MM.1S (cell line): ENCODE results near the gene FAM180B.

Experiments
- DNase-seq: peaks from one replicate; pipeline ENCODE4 v3.0.0-alpha.2; 2015
- H2AFZ ChIP-seq: fragments of 300-600 bp; sonication (generic); 2 replicates; pipeline ENCODE4 v1.6.0; 2016; ENCODE audit warnings: antibody characterized with exemption, low read length
- H3F3A ChIP-seq: fragments of 300-600 bp; sonication (generic); 2 replicates; pipeline ENCODE4 v1.6.1; 2016; ENCODE audit warnings: mild to moderate bottlenecking, antibody characterized with exemption, low read length, moderate library complexity, mixed read lengths; ENCODE audit not compliant: insufficient read depth
- H3K27ac ChIP-seq: fragments of 300-600 bp; sonication (generic); 2 replicates; pipeline ENCODE4 v1.5.1; 2016; ENCODE audit warnings: mild to moderate bottlenecking, low read length
- H3K27me3 ChIP-seq: fragments of 300-600 bp; sonication (generic); replicated peaks from 2 replicates; pipeline ENCODE4 v1.6.0; 2016; ENCODE audit warnings: low read length; ENCODE audit not compliant: insufficient read depth
- H3K36me3 ChIP-seq: fragments of 300-600 bp; sonication (generic); replicated peaks from 2 replicates; pipeline ENCODE4 v1.6.1; 2016; ENCODE audit warnings: mild to moderate bottlenecking, low read length, mixed read lengths; ENCODE audit not compliant: insufficient read depth
- H3K4me1 ChIP-seq: fragments of 300-600 bp; sonication (generic); 2 replicates; pipeline ENCODE4 v1.6.1; 2016; ENCODE audit warnings: low read length, mixed read lengths
- H3K4me2 ChIP-seq: fragments of 300-600 bp; sonication (generic); 2 replicates; pipeline ENCODE4 v1.6.0; 2016; ENCODE audit warnings: low read depth, low read length
- H3K4me3 ChIP-seq: fragments of 300-600 bp; sonication (generic); 2 replicates; pipeline ENCODE4 v1.5.1; 2016; ENCODE audit warnings: low read length, mixed read lengths
- H3K79me2 ChIP-seq: fragments of 300-600 bp; sonication (generic); 2 replicates; pipeline ENCODE4 v1.6.1; 2016; ENCODE audit warnings: mixed run types, low read length, mixed read lengths
- H3K9ac ChIP-seq: fragments of 300-600 bp; sonication (generic); 2 replicates; pipeline ENCODE4 v1.6.1; 2016; ENCODE audit warnings: low read length, mixed read lengths
- H3K9me2 ChIP-seq: fragments of 300-600 bp; sonication (generic); replicated peaks from 2 replicates; pipeline ENCODE4 v1.6.1; 2016; ENCODE audit warnings: mild to moderate bottlenecking, low read length, mixed read lengths; ENCODE audit not compliant: insufficient read depth
- H3K9me3 ChIP-seq: fragments of 300-600 bp; sonication (generic); replicated peaks from 2 replicates; pipeline ENCODE4 v1.6.1; 2016; ENCODE audit warnings: mild to moderate bottlenecking, low read length, mixed read lengths; ENCODE audit not compliant: insufficient read depth
- H4K20me1 ChIP-seq: fragments of 300-600 bp; sonication (generic); 2 replicates; pipeline ENCODE4 v1.6.1; 2016; ENCODE audit warnings: mild to moderate bottlenecking, low read length, moderate library complexity, mixed read lengths; ENCODE audit not compliant: insufficient read depth
- CTCF ChIP-seq: fragments of 300-600 bp; sonication (generic); IDR thresholded peaks from 2 replicates; pipeline ENCODE4 v1.5.1; 2016; ENCODE audit warnings: antibody characterized with exemption, low read length, mixed read lengths
- EZH2 ChIP-seq: fragments of 300-600 bp; sonication (generic); optimal IDR thresholded peaks from 2 replicates; pipeline ENCODE3; 2017; ENCODE audit warnings: low read depth, mild to moderate bottlenecking, antibody characterized with exemption, low read length, mixed read lengths
- EZH2phosphoT487 ChIP-seq: fragments of 300-600 bp; sonication (generic); IDR thresholded peaks from 2 replicates; pipeline ENCODE4 v1.6.1; 2018; ENCODE audit warnings: antibody characterized with exemption, low read length

Gene FAM180B

GRCh38 chr11:47620836-47621378, 34.4 kb downstream of the FAM180B start:
- DNase-seq = no peak
- no peaks in the 10 kb centered on the region for H4K20me1 ChIP-seq
- H3K4me1 ChIP-seq = peaks cover 25% of the 10 kb centered on the region
- H3K79me2 ChIP-seq = no peaks in the 10 kb centered on the region
- H3K4me3 ChIP-seq = no peak overlapping the region
- no peak overlapping the region for H2AFZ ChIP-seq
- no peaks in the 10 kb centered on the region for H3K9me3 ChIP-seq
- H3F3A ChIP-seq = peaks cover 11% of the 10 kb centered on the region; the same call in 1 of the 2 replicates
- H3K36me3 ChIP-seq = no peaks in the 10 kb centered on the region; the same call in 1 of the 2 replicates
- H3K9me2 ChIP-seq = no peaks in the 10 kb centered on the region
- no peak overlapping the region for H3K4me2 ChIP-seq
- H3K27ac ChIP-seq = no peak overlapping the region
- no peaks in the 10 kb centered on the region for H3K27me3 ChIP-seq
- TF ChIP-seq EZH2 (no peak), EZH2phosphoT487 (no peak), CTCF (no peak)
- no peak overlapping the region for H3K9ac ChIP-seq

DNA sequence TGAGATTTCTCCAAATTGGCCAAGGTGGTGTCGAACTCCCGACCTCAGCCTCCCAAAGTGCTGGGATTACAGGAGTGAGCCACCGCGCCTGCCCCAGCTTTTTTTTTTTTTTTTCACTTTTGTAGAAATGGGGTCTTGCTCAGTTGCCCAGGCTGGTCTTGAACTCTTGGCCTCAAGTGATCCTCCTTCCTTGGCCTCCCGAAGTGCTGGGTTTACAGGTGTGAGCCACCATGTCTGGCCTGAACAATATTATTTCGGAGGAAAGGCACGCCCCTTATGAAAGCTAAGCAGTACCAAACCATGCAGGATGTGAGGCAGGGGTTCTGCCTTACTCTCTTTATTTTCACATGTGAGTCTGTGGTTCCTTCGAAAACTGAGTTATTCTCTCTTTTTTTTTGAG, 39.8 kb downstream of the FAM180B start:
- H3K4me2 ChIP-seq = no peak overlapping the region
- H3F3A ChIP-seq = no peaks in the 10 kb centered on the region
- H3K27me3 ChIP-seq = no peaks in the 10 kb centered on the region
- H3K9me2 ChIP-seq = no peaks in the 10 kb centered on the region
- no peaks in the 10 kb centered on the region for H3K9me3 ChIP-seq
- H3K4me1 ChIP-seq = no peaks in the 10 kb centered on the region
- H3K27ac ChIP-seq = no peak overlapping the region
- no peak for TF ChIP-seq CTCF
- no peak for TF ChIP-seq EZH2phosphoT487
- TF ChIP-seq EZH2 = no peak
- H2AFZ ChIP-seq = no peak overlapping the region
- H3K9ac ChIP-seq = no peak overlapping the region
- no peak for DNase-seq
- H4K20me1 ChIP-seq = no peaks in the 10 kb centered on the region
- H3K36me3 ChIP-seq = peaks cover 8% of the 10 kb centered on the region; the same call in 1 of the 2 replicates
- no peak overlapping the region for H3K4me3 ChIP-seq
- no peaks in the 10 kb centered on the region for H3K79me2 ChIP-seq

- Histone ChIP-seq H3K4me1 (no peaks in the 10 kb centered on the region), H3K79me2 (no peaks in the 10 kb centered on the region), H3K9me3 (no peaks in the 10 kb centered on the region), H3K9me2 (no peaks in the 10 kb centered on the region), H3K9ac (no peak overlapping the region), H3K36me3 (peaks cover 8% of the 10 kb centered on the region; the same call in 1 of the 2 replicates), H3K4me2 (no peak overlapping the region), H3K27me3 (no peaks in the 10 kb centered on the region), H3K4me3 (no peak overlapping the region), H2AFZ (no peak overlapping the region), H3K27ac (no peak overlapping the region), H4K20me1 (no peaks in the 10 kb centered on the region), H3F3A (peaks cover 2% of the 10 kb centered on the region; the same call in 1 of the 2 replicates)
- TF ChIP-seq CTCF = no peak
- no peak for TF ChIP-seq EZH2
- TF ChIP-seq EZH2phosphoT487 = no peak
- no peak for DNase-seq
Observed at GRCh38 chr11:47628026-47628425, 41.5 kb downstream of the FAM180B start.
